GM18951 (cell line): ENCODE measurements around the gene TMEM204.

Experiments used
- POLR2A ChIP-seq: IDR thresholded peaks from 4 replicates; pipeline ENCODE4 v1.6.1; 2011; ENCODE audit warnings: mild to moderate bottlenecking; ENCODE audit not compliant: insufficient read length, insufficient read depth; ENCODE audit errors: extremely low read depth
- in situ Hi-C: fragments of 300-500 bp; cut with MboI; formaldehyde crosslinking; loops from one replicate; pipeline ENCODE4 v1.12.0; 2022; ENCODE audit warnings: low sequenced_read_pairs, mixed read lengths, inconsistent platforms; ENCODE audit not compliant: unreplicated experiment

TMEM204 gene

GRCh38 chr16:1505073-1505844, 28.2 kb upstream of the TMEM204 start:
- in situ Hi-C loops = no loop called here
- TF ChIP-seq POLR2A = no peak

GRCh38 chr16:1505912-1506311, 27.6 kb upstream of the TMEM204 start:
- TF ChIP-seq POLR2A = no peak
- in situ Hi-C loops = no loop called here

- no peak for TF ChIP-seq POLR2A
- in situ Hi-C loops = no loop called here
Observed at GRCh38 chr16:1506494-1507213, 26.8 kb upstream of the TMEM204 start.

- in situ Hi-C loops = no loop called here
- no peak for TF ChIP-seq POLR2A
Observed at GRCh38 chr16:1508494-1509187, 24.8 kb upstream of the TMEM204 start.

- no peak for TF ChIP-seq POLR2A
- in situ Hi-C loops = no loop called here
Observed at GRCh38 chr16:1509307-1510221, 23.9 kb upstream of the TMEM204 start.

- in situ Hi-C loops = no loop called here
- no peak for TF ChIP-seq POLR2A
Observed at GRCh38 chr16:1510272-1510671, 23.2 kb upstream of the TMEM204 start.

GRCh38 chr16:1510941-1511351, 22.5 kb upstream of the TMEM204 start:
- in situ Hi-C loops = no loop called here

GRCh38 chr16:1511662-1512569, 21.6 kb upstream of the TMEM204 start:
- in situ Hi-C loops = no loop called here
- no peak for TF ChIP-seq POLR2A

More at GRCh38 chr16:1510941-1511351, 22.5 kb upstream of the TMEM204 start:
- TF ChIP-seq POLR2A = no peak

- in situ Hi-C loops = no loop called here
- TF ChIP-seq POLR2A = no peak
Observed at GRCh38 chr16:1512774-1513173, 20.7 kb upstream of the TMEM204 start.

GRCh38 chr16:1514507-1514906, 19.0 kb upstream of the TMEM204 start:
- in situ Hi-C loops = no loop called here
- TF ChIP-seq POLR2A = no peak

GRCh38 chr16:1518626-1519135, 14.8 kb upstream of the TMEM204 start:
- in situ Hi-C loops = no loop called here
- TF ChIP-seq POLR2A = no peak

- no peak for TF ChIP-seq POLR2A
- in situ Hi-C loops = no loop called here
Observed at GRCh38 chr16:1519831-1520230, 13.6 kb upstream of the TMEM204 start.

GRCh38 chr16:1520461-1520860, 13.0 kb upstream of the TMEM204 start:
- in situ Hi-C loops = no loop called here
- TF ChIP-seq POLR2A = no peak
